ENCODE data around the gene TEKT3.

Gene TEKT3

GRCh38 chr17:15349119-15349518 is 7.7 kb upstream of the TEKT3 start:
- no peak for DNase-seq

- no peak for DNase-seq
Observed at GRCh38 chr17:15348021-15348420, 6.6 kb upstream of the TEKT3 start.

GRCh38 chr17:15346066-15346595 is 4.7 kb upstream of the TEKT3 start:
- DNase-seq, result no peak

GRCh38 chr17:15343749-15344148 is 2.4 kb upstream of the TEKT3 start:
- DNase-seq, result no peak

- no peak for DNase-seq
Observed at GRCh38 chr17:15342460-15342859, 1.1 kb upstream of the TEKT3 start.

GRCh38 chr17:15341966-15342365 is 569 bp upstream of the TEKT3 start:
- DNase-seq, result no peak

- no peak for DNase-seq
Observed at GRCh38 chr17:15340966-15341365, 431 bp downstream of the TEKT3 start.

GRCh38 chr17:15335446-15335845 is 6.0 kb downstream of the TEKT3 start:
- DNase-seq, result no peak

GRCh38 chr17:15334266-15334665 is 7.1 kb downstream of the TEKT3 start:
- DNase-seq, result no peak

- DNase-seq, result no peak
Observed at GRCh38 chr17:15332338-15332737, 9.1 kb downstream of the TEKT3 start.

GRCh38 chr17:15323131-15323530 is 18.3 kb downstream of the TEKT3 start:
- DNase-seq, result no peak

GRCh38 chr17:15321556-15322251 is 19.7 kb downstream of the TEKT3 start:
- no peak for DNase-seq

GRCh38 chr17:15319452-15320010 is 21.9 kb downstream of the TEKT3 start:
- no peak for DNase-seq

GRCh38 chr17:15311996-15312395 is 29.4 kb downstream of the TEKT3 start:
- DNase-seq, result no peak

GRCh38 chr17:15309793-15310192 is 31.6 kb downstream of the TEKT3 start:
- no peak for DNase-seq

- no peak for DNase-seq
Observed at GRCh38 chr17:15309236-15309635, 32.2 kb downstream of the TEKT3 start.

GRCh38 chr17:15308758-15309157 is 32.6 kb downstream of the TEKT3 start:
- no peak for DNase-seq

GRCh38 chr17:15307710-15308111 is 33.7 kb downstream of the TEKT3 start:
- DNase-seq, result no peak

- DNase-seq, result no peak
Observed at GRCh38 chr17:15303851-15304250, 37.5 kb downstream of the TEKT3 start.

- DNase-seq, result no peak
Observed at GRCh38 chr17:15303268-15303667, 38.1 kb downstream of the TEKT3 start.

- DNase-seq, result no peak
Observed at GRCh38 chr17:15301845-15302244, 39.6 kb downstream of the TEKT3 start.

- DNase-seq, result no peak
Observed at GRCh38 chr17:15298176-15298575, 43.2 kb downstream of the TEKT3 start.

GRCh38 chr17:15293558-15293957 is 47.8 kb downstream of the TEKT3 start:
- no peak for DNase-seq

GRCh38 chr17:15291674-15292361 is 49.6 kb downstream of the TEKT3 start:
- DNase-seq, result no peak

Measured in effector CD4-positive, alpha-beta T cell (primary cell).